ENCODE measurements around the gene ARPC4. TPM values are rescaled to one million over a fixed set of nuclear protein-coding genes. Genes with fewer than 3 reads are reported as not detected.
A peak's percentile ranks its signal among the peaks of the same experiment; 100 is the strongest.

Gene ARPC4
- total RNA-seq, 3 donors from 2014 or later (not counting 1 experiment from before 2014, with no cell fraction given), result 282 to 288 (median 285) TPM

DNA sequence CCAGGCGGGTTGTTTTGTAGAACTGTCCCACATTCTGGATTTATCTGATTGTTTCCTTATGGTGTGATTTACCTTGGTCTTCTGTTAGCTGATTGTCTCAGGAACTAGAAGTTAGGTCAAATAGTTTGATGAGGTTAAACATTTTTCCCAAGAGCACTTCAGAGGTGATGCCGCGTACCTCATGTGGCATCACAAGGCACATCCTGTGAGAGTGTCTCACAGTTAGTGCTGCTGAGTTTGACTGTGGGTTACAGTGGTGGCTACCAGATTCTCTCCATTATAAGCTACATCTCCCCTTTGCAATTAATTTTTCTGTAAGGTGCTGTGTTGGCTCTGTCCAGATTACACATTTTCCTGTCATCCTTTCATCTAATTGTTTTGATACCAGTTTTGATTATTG lies 38.4 kb downstream of the ARPC4 start:
- H3K4me1 Mint-ChIP-seq, result peaks cover 13 to 18% of the 10 kb centered on the region in 2 donors
- 86% methylated on average over 3 of the region's 3 CpGs for WGBS (ENCODE audit: insufficient coverage)
- intact Hi-C loops (cut with micrococcal nuclease), result no loop called here
- Histone ChIP-seq H3K27me3 (ENCODE audit: control insufficient read depth, insufficient read depth, low read length) (no peaks in the 10 kb centered on the region), H3K27ac (ENCODE audit: low read length) (no peak overlapping the region), H3K4me1 (ENCODE audit: control insufficient read depth, insufficient read depth, low read length) (no peaks in the 10 kb centered on the region), H3K4me3 (ENCODE audit: low read length) (no peak overlapping the region), H3K9me3 (ENCODE audit: control insufficient read depth, insufficient read depth, low read length) (no peaks in the 10 kb centered on the region), H3K36me3 (ENCODE audit: control insufficient read depth, insufficient read depth, low read length) (peaks cover 38% of the 10 kb centered on the region)
- peak in 1 of 3 donors; percentile 45 for ATAC-seq
- no peaks in the 10 kb centered on the region for H3K27me3 Mint-ChIP-seq (ENCODE audit: low read depth in 2 of 2)
- no peaks in the 10 kb centered on the region for H3K9me3 Mint-ChIP-seq
- no peak overlapping the region for H3K4me3 Mint-ChIP-seq
- TF ChIP-seq, protein P1, sequence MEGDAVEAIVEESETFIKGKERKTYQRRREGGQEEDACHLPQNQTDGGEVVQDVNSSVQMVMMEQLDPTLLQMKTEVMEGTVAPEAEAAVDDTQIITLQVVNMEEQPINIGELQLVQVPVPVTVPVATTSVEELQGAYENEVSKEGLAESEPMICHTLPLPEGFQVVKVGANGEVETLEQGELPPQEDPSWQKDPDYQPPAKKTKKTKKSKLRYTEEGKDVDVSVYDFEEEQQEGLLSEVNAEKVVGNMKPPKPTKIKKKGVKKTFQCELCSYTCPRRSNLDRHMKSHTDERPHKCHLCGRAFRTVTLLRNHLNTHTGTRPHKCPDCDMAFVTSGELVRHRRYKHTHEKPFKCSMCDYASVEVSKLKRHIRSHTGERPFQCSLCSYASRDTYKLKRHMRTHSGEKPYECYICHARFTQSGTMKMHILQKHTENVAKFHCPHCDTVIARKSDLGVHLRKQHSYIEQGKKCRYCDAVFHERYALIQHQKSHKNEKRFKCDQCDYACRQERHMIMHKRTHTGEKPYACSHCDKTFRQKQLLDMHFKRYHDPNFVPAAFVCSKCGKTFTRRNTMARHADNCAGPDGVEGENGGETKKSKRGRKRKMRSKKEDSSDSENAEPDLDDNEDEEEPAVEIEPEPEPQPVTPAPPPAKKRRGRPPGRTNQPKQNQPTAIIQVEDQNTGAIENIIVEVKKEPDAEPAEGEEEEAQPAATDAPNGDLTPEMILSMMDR (IDR thresholded peaks at IDR 0.05), result no peak
- DNase-seq, result no peak
- H3K36me3 Mint-ChIP-seq, result no peaks in the 10 kb centered on the region
- H3K27ac Mint-ChIP-seq, result peak overlapping the region; percentile 58 to 61

DNA sequence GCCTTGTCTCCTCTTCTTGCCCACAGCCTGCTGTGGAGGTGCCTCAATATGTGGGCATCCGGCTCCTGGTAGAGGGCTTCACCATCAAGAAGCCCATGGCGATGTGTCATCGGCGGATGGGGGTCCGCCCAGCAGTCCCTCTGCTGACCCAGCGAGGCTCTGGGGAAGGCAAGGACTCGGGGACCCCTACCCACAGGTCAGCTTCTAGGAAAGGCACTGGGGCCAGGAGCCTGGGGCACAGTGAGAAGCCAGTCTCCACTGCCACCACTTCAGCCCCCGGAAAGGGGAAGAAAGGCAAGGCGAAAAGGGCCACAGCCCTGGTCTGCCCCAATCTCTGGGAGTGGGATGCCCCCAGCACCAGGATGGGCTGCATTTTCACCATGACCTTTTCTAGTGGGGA lies 40.2 kb downstream of the ARPC4 start:
- Mint-ChIP-seq H3K36me3 (no peaks in the 10 kb centered on the region), H3K27me3 (ENCODE audit: low read depth in 2 of 2) (no peaks in the 10 kb centered on the region), H3K4me1 (peaks cover 7 to 13% of the 10 kb centered on the region in 2 donors), H3K9me3 (no peaks in the 10 kb centered on the region), H3K4me3 (no peak overlapping the region), H3K27ac (no peak overlapping the region)
- peaks cover 44% of the 10 kb centered on the region for H3K36me3 ChIP-seq (ENCODE audit: control insufficient read depth, insufficient read depth, low read length)
- no peaks in the 10 kb centered on the region for H3K9me3 ChIP-seq (ENCODE audit: control insufficient read depth, insufficient read depth, low read length)
- TF ChIP-seq, protein P1 (IDR thresholded peaks at IDR 0.05), result no peak
- WGBS (ENCODE audit: insufficient coverage), result 95% methylated on average over 9 of the region's 9 CpGs
- no peak overlapping the region for H3K27ac ChIP-seq (ENCODE audit: low read length)
- intact Hi-C loops (cut with micrococcal nuclease), result no loop called here
- ATAC-seq (no peak), DNase-seq (no peak)
- H3K4me1 ChIP-seq (ENCODE audit: control insufficient read depth, insufficient read depth, low read length), result no peaks in the 10 kb centered on the region
- H3K27me3 ChIP-seq (ENCODE audit: control insufficient read depth, insufficient read depth, low read length), result no peaks in the 10 kb centered on the region
- H3K4me3 ChIP-seq (ENCODE audit: low read length), result no peak overlapping the region

DNA sequence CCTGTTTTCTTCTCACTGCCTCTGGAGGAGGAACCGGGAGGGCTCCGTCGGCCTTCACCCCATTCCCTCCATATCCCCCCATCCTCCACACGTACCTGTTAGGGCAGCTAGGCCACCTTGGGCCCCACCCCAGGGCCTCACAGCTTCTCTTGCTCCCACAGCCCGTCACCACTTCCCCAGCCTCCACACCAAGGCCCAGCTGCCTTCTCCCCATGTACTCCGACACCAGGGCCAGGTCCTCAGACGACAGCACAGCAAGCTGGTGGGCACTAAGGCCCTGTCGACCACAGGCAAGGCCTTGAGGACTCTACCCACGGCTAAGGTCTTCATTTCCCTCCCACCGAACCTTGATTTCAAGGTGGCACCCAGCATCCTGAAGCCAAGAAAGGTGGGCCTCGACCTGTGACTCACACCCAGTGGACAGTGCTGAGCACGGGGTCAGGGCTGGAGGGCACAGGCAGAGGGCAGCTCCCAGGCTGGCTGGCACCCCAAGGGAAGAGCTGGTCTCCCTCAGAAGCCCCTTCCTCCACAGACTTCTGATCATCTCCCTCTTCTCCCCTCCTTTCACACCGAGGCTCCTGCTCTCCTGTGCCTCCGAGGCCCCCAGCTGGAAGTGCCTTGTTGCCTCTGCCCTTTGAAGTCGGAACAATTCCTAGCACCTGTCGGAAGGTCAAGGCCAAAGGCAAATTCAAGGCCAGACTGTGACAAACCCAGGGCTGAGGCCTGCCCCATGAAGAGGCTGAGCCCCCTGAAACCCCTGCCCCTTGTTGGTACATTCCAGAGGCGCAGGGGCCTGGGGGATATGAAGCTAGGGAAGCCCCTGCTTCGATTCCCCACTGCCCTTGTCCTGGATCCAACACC lies 41.9 kb downstream of the ARPC4 start:
- Mint-ChIP-seq H3K4me1 (peaks cover 7 to 13% of the 10 kb centered on the region in 2 donors), H3K9me3 (no peaks in the 10 kb centered on the region), H3K36me3 (no peaks in the 10 kb centered on the region), H3K27me3 (ENCODE audit: low read depth in 2 of 2) (no peaks in the 10 kb centered on the region), H3K4me3 (no peak overlapping the region), H3K27ac (peak overlapping the region in 1 of 2 donors; percentile 47)
- Histone ChIP-seq H3K27ac (ENCODE audit: low read length) (no peak overlapping the region), H3K9me3 (ENCODE audit: control insufficient read depth, insufficient read depth, low read length) (no peaks in the 10 kb centered on the region), H3K36me3 (ENCODE audit: control insufficient read depth, insufficient read depth, low read length) (peaks cover 46% of the 10 kb centered on the region), H3K4me3 (ENCODE audit: low read length) (no peak overlapping the region), H3K4me1 (ENCODE audit: control insufficient read depth, insufficient read depth, low read length) (no peaks in the 10 kb centered on the region), H3K27me3 (ENCODE audit: control insufficient read depth, insufficient read depth, low read length) (no peaks in the 10 kb centered on the region)
- ATAC-seq (no peak), DNase-seq (no peak)
- 94% methylated on average over 18 of the region's 18 CpGs for WGBS (ENCODE audit: insufficient coverage)
- intact Hi-C loops (cut with micrococcal nuclease), result no loop called here
- TF ChIP-seq, protein P1 (IDR thresholded peaks at IDR 0.05), result no peak
